GM21528 (cell line): ENCODE results near the gene HSD17B1.
"Not testable (repeated sequence)": the region's sequence is repeated elsewhere in the genome, so short reads cannot be mapped to it uniquely, and the experiment has no call there.

ENCODE experiments used
- ATAC-seq: cut with Tn5 transposase; IDR thresholded peaks from one replicate; pipeline ENCODE4 v1.9.1; 2021; ENCODE audit warnings: mild to moderate bottlenecking, moderate library complexity; ENCODE audit not compliant: unreplicated experiment, low FRiP score

HSD17B1 gene

GRCh38 chr17:42545755-42546505, 6.8 kb upstream of the HSD17B1 start:
- not testable (repeated sequence) for ATAC-seq

DNA sequence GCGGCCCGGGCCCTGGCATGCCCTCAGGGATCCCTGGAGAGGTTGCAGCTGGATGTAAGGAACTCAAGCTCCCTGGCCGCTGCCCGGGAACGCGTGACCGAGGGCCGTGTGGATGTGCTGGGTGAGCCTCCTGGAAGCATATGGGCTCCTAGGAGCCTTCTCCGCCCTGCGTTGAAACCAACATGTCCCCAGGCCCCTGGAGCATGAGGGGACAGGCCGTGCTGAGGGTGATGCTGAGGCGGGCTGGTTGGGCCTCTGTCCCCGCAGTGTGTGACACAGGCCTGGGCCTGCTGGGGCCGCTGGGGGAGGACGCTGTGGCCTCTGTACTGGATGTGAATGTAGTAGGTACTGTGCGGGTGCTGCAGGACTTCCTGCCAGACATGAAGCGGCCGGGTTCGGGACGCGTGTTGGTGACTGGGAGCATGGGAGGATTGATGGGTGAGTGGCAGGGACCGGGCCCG, 5.7 kb upstream of the HSD17B1 start:
- ATAC-seq = no peak

DNA sequence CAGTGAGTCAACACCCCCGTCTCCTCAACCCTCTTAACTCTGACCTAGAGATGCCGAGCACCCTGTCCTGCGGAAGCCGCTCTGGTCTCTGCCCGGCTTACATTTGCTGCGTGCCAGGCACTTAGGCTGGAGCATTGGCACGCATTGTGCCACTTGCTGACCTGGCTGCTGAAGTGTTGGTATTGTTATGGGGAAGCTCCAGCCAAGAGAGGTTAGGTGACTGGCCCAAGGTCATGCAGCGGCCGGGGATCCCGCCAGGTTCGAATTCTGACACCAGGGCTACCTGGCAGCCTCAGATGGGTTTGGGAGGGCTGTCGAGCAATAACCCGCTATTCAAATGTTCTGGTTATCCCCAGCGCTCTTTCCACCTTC, 5.0 kb upstream of the HSD17B1 start:
- no peak for ATAC-seq

DNA sequence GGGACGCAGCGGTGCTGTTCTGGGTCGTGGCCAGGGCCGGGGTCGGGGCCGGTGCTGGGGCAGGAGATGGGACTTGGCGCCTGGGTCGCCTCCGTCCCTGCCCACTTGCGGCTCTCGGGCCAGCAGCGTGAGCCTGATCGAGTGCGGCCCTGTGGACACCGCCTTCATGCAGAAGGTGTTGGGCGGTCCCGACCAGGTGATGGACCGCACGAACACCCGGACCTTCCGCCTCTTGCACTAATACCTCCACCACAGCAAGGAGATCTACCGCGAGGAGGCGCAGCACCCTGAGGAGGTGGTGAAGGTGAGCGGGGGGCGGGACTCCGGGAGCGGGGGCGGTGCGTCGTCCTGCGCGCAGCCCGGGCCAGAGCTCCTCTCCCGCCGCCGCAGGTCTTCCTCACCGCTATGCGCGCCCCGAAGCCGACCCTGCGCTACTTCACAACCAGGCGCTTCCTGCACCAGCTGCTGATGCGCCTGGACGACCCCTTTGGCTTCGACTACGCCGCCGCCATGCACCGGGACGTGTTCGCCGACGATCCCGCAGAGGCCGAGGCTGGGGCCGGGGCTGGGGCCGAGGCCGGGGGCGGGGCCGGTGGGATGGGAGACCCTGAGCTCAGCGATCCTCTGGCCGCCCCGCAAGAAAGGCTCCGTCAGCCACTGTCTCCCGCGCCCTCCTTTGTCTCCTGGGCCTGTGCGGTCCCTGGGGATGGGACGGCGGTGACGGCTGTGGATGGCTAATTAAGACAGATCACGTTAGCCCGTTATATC, 4.5 kb upstream of the HSD17B1 start:
- ATAC-seq = no peak

- ATAC-seq = no peak
Observed at GRCh38 chr17:42548993-42549755, 3.5 kb upstream of the HSD17B1 start.

- ATAC-seq = no peak
Observed at GRCh38 chr17:42553161-42553818, 567 bp downstream of the HSD17B1 start.

- ATAC-seq = no peak
Observed at GRCh38 chr17:42553866-42554249, 1.1 kb downstream of the HSD17B1 start.

- peak; percentile 68 for ATAC-seq
Observed at GRCh38 chr17:42554250-42555121, 1.8 kb downstream of the HSD17B1 start.

- no peak for ATAC-seq
Observed at GRCh38 chr17:42555122-42555622, 2.4 kb downstream of the HSD17B1 start.

DNA sequence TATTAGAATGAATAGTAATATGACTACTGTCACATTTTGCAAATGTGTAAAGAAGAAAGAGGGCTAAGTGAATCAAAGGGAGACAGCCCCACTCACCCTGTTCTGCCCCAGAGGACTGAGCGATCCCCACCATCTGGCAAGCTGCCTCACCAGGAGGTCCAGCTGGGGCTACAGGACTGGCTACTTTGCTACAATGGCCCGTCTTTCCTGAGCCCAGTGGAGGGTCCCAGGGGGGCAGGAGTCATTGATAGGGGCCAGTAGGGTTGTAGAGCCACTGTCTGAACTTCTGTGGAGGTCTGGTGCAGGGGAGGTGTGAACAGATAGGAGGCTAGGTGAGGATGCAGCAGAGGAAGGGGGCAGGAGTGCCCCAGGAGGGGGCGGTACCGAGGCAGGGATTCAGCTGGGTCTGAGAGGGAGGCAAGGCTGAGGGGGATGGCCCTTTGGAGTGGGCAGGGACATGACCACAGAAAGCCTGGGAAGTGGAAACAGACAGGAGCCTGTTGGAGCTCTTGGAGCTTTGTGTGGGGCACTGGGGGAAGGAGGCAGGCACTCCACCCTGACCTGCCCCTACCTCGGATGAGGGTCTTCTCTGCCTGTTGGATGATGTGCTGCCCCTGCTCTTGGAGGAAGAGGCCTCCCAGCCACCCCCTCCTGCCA, 3.4 kb downstream of the HSD17B1 start:
- not testable (repeated sequence) for ATAC-seq

DNA sequence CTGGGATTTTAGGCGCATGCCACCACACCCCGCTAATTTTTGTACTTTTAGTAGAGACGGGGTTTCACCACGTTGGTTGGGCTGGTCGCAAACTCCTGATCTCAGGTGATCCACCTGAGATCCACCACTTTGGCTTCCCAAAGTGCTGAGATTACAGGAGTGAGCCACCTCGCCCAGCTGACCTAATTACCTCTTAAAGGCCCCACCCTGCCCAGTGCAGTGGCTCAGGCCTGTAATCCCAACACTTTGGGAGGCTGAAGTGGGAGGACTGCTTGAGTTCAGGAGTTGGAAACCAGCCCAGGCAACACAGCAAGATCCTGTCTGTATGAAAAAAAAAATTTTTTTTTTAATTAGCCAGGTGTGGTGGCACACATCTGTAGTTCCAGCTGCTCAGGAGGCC, 6.4 kb downstream of the HSD17B1 start:
- no peak for ATAC-seq

GRCh38 chr17:42560246-42560645, 7.5 kb downstream of the HSD17B1 start:
- ATAC-seq = no peak

- no peak for ATAC-seq
Observed at GRCh38 chr17:42561897-42562387, 9.2 kb downstream of the HSD17B1 start, which contains the start of gene COASY. TSS of gene COASY (plus strand) at chr17:42562148. CDS start at chr17:42562623, 475 bp downstream.

GRCh38 chr17:42562388-42563142, 9.8 kb downstream of the HSD17B1 start:
- ATAC-seq = no peak

DNA sequence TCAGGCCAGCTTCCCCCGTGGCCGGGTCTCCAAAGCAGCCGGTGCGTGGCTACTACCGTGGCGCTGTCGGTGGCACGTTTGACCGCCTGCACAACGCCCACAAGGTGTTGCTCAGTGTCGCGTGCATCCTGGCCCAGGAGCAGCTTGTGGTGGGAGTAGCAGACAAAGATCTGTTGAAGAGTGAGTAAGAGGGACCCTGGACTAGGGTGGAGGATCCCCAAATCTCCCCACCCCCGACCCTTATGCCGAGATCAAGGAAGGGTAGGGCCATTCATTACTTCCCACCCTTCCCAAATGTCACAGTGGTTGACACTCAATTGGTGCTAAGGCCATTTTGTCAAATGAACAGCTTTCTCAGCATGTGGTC, 10.4 kb downstream of the HSD17B1 start:
- no peak for ATAC-seq

GRCh38 chr17:42563543-42563942, 10.8 kb downstream of the HSD17B1 start:
- ATAC-seq = no peak

DNA sequence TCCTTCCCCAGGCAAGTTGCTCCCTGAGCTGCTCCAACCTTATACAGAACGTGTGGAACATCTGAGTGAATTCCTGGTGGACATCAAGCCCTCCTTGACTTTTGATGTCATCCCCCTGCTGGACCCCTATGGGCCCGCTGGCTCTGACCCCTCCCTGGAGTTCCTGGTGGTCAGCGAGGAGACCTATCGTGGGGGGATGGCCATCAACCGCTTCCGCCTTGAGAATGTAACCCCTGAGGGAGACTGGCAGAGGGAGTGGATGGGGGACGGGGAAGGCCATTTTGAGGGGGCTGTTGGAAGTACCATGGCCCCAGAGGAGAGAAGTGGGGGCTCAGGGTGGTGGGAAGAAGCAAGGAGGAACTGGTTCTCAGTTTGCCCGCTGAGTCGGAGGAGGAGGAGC, 11.2 kb downstream of the HSD17B1 start:
- no peak for ATAC-seq
